ENCODE measurements around the gene CLEC9A.
"Not testable (repeated sequence)": the region's sequence is repeated elsewhere in the genome, so short reads cannot be mapped to it uniquely, and the experiment has no call there.

- TF ChIP-seq POLR2A (IDR thresholded peaks at IDR 0.05; ENCODE audit: control extremely low read depth in 1 of 2, low read depth in 2 of 2, low read length in 2 of 2); TCF12 (IDR thresholded peaks at IDR 0.05; ENCODE audit: low read depth, low read length); FOSL1 (IDR thresholded peaks at IDR 0.05; ENCODE audit: insufficient read depth, low read depth, low read length); CREB1 (IDR thresholded peaks at IDR 0.05); CTCF (IDR thresholded peaks at IDR 0.05; ENCODE audit: control extremely low read depth in 1 of 3, insufficient read depth in 1 of 3, low read depth in 1 of 3, low read length in 3 of 3): not testable (repeated sequence)
Measured at GRCh38 chr12:10026666-10027065, 3.8 kb upstream of the CLEC9A start.
